Inferior parietal cortex (tissue), 1 donor: ENCODE measurements around the gene AFF4.
"Not testable (repeated sequence)": the region's sequence is repeated elsewhere in the genome, so short reads cannot be mapped to it uniquely, and the experiment has no call there.

Source experiments
- DNase-seq: peaks from one replicate; pipeline ENCODE4 v3.0.0-alpha.2; 2016; ENCODE audit errors: extremely low spot score

AFF4 gene, protein sequence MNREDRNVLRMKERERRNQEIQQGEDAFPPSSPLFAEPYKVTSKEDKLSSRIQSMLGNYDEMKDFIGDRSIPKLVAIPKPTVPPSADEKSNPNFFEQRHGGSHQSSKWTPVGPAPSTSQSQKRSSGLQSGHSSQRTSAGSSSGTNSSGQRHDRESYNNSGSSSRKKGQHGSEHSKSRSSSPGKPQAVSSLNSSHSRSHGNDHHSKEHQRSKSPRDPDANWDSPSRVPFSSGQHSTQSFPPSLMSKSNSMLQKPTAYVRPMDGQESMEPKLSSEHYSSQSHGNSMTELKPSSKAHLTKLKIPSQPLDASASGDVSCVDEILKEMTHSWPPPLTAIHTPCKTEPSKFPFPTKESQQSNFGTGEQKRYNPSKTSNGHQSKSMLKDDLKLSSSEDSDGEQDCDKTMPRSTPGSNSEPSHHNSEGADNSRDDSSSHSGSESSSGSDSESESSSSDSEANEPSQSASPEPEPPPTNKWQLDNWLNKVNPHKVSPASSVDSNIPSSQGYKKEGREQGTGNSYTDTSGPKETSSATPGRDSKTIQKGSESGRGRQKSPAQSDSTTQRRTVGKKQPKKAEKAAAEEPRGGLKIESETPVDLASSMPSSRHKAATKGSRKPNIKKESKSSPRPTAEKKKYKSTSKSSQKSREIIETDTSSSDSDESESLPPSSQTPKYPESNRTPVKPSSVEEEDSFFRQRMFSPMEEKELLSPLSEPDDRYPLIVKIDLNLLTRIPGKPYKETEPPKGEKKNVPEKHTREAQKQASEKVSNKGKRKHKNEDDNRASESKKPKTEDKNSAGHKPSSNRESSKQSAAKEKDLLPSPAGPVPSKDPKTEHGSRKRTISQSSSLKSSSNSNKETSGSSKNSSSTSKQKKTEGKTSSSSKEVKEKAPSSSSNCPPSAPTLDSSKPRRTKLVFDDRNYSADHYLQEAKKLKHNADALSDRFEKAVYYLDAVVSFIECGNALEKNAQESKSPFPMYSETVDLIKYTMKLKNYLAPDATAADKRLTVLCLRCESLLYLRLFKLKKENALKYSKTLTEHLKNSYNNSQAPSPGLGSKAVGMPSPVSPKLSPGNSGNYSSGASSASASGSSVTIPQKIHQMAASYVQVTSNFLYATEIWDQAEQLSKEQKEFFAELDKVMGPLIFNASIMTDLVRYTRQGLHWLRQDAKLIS

DNA sequence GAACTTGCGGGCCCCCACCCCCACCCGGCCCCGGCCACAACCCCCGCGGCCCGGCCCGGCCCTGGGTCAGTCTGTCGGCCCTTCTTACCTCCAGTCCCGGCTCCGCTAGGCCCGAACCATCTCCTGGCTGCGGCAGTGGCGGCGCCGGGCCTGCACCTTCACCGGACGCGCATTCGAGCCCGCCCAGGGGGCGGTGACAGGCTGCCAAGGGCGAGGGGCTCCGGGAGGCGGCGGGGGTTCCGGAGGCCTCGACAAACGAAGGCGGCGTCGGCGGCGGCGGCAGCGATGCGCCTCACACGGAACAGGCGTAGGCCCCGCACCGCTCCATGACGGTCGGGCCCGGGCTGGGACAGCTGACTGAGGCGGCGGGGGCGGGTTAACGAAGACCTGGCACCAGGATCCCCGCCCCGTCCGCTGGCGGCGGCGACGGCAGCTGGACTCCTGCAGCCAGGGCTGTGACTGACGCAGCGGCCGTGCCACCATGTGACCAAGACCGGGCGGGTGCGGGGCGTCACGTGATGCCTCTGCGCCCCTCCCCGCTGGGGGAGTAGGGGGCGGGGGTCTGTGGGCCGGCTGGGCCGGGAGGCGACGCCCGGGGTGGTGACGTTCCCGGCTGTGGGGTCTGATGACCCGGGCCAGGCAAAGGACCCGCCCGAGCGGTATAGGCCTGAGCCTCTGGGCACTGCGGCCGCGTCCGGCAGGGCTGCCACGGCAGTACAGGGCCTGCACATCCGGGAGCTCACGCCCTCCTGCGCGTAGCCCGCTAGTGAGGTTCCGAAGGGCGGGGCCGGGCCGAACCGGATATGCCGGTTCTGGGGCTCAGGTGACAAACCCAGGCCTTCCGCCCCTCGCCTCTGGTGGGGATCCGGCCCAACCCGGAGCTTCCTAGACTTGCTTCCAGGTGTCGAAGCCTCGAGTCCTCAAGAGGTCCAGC, at the start of gene AFF4:
Gene AFF4, minus strand, starts transcription at position 464 of the 934 bp plus-strand sequence. CDS start 26,445 bp downstream, outside the sequence.
- DNase-seq = peak; percentile 95

- DNase-seq = not testable (repeated sequence)
Observed at GRCh38 chr5:133008455-133008854, 45.0 kb upstream of the AFF4 start.

DNA sequence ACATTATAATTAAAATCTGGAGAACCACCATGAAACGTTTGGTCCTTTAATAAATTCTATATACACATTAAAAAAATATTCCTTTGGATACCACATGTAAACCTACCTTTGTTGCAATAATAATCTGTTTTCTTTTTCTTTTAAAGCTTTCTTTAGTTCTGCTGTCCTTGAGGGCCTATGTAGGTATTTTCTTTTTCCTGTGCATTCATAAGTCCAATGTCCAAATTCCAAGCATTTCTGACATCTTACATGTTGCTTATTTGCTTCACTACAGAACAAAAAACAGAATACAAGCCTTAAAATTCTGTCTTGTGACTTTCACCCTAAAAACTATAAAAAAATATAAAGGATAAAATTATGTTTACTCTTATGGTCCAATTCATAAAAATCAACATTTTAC, 43.2 kb upstream of the AFF4 start:
- DNase-seq = no peak

DNA sequence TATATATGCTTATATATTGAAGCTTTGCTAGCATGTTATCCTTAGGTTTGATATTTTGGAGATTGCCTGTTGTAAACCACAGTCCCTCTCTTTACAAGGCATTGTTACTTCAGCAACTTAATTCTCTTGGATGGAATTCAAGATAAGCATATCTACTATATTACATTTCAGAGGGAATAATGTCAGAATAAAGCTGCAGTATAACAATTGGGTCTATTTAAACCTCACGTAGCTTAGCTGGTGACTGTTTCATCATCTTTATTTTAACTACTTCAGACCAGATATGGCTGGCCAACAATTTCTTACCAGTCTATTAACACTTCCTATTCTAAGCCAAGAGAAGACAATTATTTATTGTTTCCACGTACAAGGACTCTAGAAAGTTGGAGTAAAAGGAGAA, 35.8 kb upstream of the AFF4 start:
- DNase-seq = no peak

GRCh38 chr5:132998556-132998955, 35.1 kb upstream of the AFF4 start:
- DNase-seq = no peak

- DNase-seq = no peak
Observed at GRCh38 chr5:132996307-132996706, 32.9 kb upstream of the AFF4 start.

- no peak for DNase-seq
Observed at GRCh38 chr5:132987531-132988408, 24.3 kb upstream of the AFF4 start.

- DNase-seq = not testable (repeated sequence)
Observed at GRCh38 chr5:132982971-132983370, 19.5 kb upstream of the AFF4 start.

GRCh38 chr5:132981288-132981687, 17.9 kb upstream of the AFF4 start:
- DNase-seq = no peak

DNA sequence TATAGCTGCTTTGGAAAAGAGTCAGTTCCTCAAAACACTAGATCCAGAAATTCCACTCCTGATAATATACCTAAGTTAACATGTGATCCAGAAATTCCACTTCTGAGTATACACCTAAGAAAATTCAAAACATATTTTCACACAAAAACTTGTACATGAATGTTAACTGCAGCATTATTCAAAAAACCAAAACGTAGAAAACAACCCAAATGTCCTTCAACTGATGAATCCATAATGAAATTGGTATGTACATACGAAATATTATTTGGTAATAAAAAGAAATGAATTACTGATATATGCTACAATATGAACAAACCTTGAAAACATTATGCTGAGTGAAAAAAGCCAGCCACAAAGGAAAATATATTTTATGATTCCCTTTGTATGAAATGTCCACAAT, 16.5 kb upstream of the AFF4 start:
- no peak for DNase-seq

GRCh38 chr5:132979367-132979940, 16.0 kb upstream of the AFF4 start:
- no peak for DNase-seq

DNA sequence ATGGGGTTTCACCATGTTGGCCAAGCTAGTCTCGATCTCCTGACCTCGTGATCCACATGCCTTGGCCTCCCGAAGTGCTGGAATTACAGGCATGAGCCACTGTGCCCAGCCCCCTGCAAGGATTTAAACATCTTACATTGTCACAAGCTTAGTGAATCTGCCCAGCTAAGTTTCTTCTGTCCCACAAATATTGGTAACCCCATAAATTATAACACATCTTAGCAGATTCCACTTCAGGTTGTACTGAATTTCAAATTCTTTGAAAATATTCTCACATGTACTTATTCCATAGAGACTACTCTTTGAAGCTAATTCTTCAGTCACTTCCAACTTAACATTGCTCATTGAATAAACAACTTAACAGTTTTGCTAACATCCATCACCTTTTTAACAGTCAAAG, 13.4 kb upstream of the AFF4 start:
- no peak for DNase-seq

DNA sequence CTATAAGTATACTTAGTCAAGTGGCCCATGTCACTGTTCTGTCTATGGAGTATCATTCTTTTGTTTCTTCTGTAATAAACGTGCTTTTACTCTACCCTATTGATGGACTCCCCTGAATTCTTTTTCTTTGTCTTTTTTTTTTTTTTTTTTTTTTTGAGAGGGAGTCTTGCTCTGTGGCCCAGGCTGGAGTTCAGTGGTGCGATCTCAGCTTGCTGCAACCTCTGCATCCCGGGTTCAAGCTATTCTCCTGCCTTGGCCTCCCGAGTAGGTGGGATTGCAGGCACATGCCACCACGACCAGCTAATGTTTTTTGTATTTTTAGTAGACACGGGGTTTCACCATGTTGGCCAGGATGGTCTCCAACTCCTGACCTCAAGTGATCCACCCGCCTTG, 9.0 kb upstream of the AFF4 start:
- not testable (repeated sequence) for DNase-seq

- no peak for DNase-seq
Observed at GRCh38 chr5:132971483-132972435, 8.3 kb upstream of the AFF4 start.

DNA sequence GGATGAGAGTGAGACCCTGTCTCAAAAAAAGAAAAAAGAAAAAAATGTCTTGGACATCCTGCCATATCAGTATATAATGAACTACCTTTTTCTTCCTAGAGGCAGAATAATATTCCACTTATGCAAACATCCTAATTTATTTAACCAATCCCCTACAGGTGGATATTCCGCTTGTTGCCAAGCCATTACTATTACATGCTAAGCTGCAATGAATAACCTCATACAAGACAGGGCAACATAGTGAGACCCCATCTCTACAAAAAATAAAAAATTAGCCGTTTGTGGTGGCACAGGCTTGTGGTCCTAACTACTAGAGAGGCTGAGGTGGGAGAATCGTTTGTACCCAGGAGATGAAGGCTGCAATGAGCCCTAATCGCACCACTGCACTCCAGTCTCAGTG, 1.7 kb upstream of the AFF4 start:
- no peak for DNase-seq

GRCh38 chr5:132962429-132963021, 909 bp downstream of the AFF4 start:
- peak; percentile 42 for DNase-seq

DNA sequence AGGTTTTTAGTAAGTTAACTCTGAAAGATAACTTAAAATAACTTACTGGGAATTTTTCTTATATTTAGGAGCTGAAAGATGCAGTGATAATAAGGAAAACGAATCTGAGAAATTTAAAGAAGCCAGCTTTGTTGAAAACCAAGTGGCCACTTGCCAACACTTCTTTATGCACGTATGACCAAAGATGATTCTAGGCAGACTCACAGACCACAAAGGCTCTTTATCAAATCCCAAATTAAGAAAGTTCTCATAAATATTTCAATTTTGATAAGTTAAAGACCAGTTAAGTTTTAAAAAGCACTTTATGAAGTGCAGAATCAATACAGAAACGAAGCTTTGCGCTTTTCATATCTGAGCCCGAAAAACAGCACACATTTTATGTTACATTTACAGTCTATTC, 1.5 kb downstream of the AFF4 start:
- no peak for DNase-seq
